ENCODE measurements around the gene ERC2. TPM values are rescaled to one million over a fixed set of nuclear protein-coding genes. Genes with fewer than 3 reads are reported as not detected.

The ERC2 gene
- total RNA-seq, 1 donor from 2014 or later: 0.99 TPM

- no peak for DNase-seq
- TF ChIP-seq CTCF (IDR thresholded peaks at IDR 0.05; ENCODE audit: borderline replicate concordance): no peak
- Histone ChIP-seq H3K27me3 (ENCODE audit: low read depth) (no peaks in the 10 kb centered on the region), H3K36me3 (no peaks in the 10 kb centered on the region), H3K4me1 (no peaks in the 10 kb centered on the region), H3K4me3 (no peak overlapping the region), H3K9me3 (replicated peaks) (peaks cover 3% of the 10 kb centered on the region), H3K27ac (replicated peaks) (no peak overlapping the region)
- intact Hi-C loops (cut with micrococcal nuclease): no loop called here
Measured at GRCh38 chr3:55965776-55966175, 502.5 kb downstream of the ERC2 start.

- no peak overlapping the region for H3K27ac ChIP-seq (replicated peaks)
- no peak for TF ChIP-seq CTCF (IDR thresholded peaks at IDR 0.05; ENCODE audit: borderline replicate concordance)
Measured at GRCh38 chr3:55964491-55964985, 503.7 kb downstream of the ERC2 start.

GRCh38 chr3:55963601-55964000 is 504.7 kb downstream of the ERC2 start:
- peaks cover 3% of the 10 kb centered on the region for H3K9me3 ChIP-seq (replicated peaks)
- no peaks in the 10 kb centered on the region for H3K36me3 ChIP-seq
- H3K27me3 ChIP-seq (ENCODE audit: low read depth): peaks cover 3% of the 10 kb centered on the region
- H3K4me3 ChIP-seq: no peak overlapping the region
- intact Hi-C loops (cut with micrococcal nuclease): no loop called here
- DNase-seq: no peak
- H3K27ac ChIP-seq (replicated peaks): no peak overlapping the region
- TF ChIP-seq CTCF (IDR thresholded peaks at IDR 0.05; ENCODE audit: borderline replicate concordance): no peak
- H3K4me1 ChIP-seq: no peaks in the 10 kb centered on the region

More at GRCh38 chr3:55964491-55964985, 503.7 kb downstream of the ERC2 start:
- intact Hi-C loops (cut with micrococcal nuclease): no loop called here
- Histone ChIP-seq H3K4me3 (no peak overlapping the region), H3K27me3 (ENCODE audit: low read depth) (no peaks in the 10 kb centered on the region), H3K36me3 (no peaks in the 10 kb centered on the region), H3K4me1 (no peaks in the 10 kb centered on the region), H3K9me3 (replicated peaks) (peaks cover 3% of the 10 kb centered on the region)
- DNase-seq: no peak

GRCh38 chr3:55959471-55960080 is 508.7 kb downstream of the ERC2 start:
- Histone ChIP-seq H3K27me3 (ENCODE audit: low read depth) (peaks cover 17% of the 10 kb centered on the region), H3K4me3 (no peak overlapping the region), H3K27ac (replicated peaks) (no peak overlapping the region), H3K4me1 (no peaks in the 10 kb centered on the region), H3K9me3 (replicated peaks) (no peaks in the 10 kb centered on the region), H3K36me3 (no peaks in the 10 kb centered on the region)
- no peak for DNase-seq
- no peak for TF ChIP-seq CTCF (IDR thresholded peaks at IDR 0.05; ENCODE audit: borderline replicate concordance)
- intact Hi-C loops (cut with micrococcal nuclease): no loop called here

GRCh38 chr3:55958605-55959004 is 509.7 kb downstream of the ERC2 start:
- no peak overlapping the region for H3K4me3 ChIP-seq
- peaks cover 17% of the 10 kb centered on the region for H3K27me3 ChIP-seq (ENCODE audit: low read depth)
- no peaks in the 10 kb centered on the region for H3K4me1 ChIP-seq
- no peaks in the 10 kb centered on the region for H3K36me3 ChIP-seq
- no peak for DNase-seq
- TF ChIP-seq CTCF (IDR thresholded peaks at IDR 0.05; ENCODE audit: borderline replicate concordance): no peak
- no peaks in the 10 kb centered on the region for H3K9me3 ChIP-seq (replicated peaks)
- intact Hi-C loops (cut with micrococcal nuclease): no loop called here
- no peak overlapping the region for H3K27ac ChIP-seq (replicated peaks)
